GM19351 (cell line): ENCODE results near the gene TRIM73.
"Not testable (repeated sequence)": the region's sequence is repeated elsewhere in the genome, so short reads cannot be mapped to it uniquely, and the experiment has no call there.

ENCODE experiments used
- ATAC-seq: cut with Tn5 transposase; IDR thresholded peaks from one replicate; pipeline ENCODE4 v1.9.1; 2021; ENCODE audit warnings: mild to moderate bottlenecking, moderate library complexity; ENCODE audit not compliant: unreplicated experiment

The TRIM73 gene

GRCh38 chr7:75415428-75415817, 20.0 kb downstream of the TRIM73 start:
- ATAC-seq = not testable (repeated sequence)

- not testable (repeated sequence) for ATAC-seq
Observed at GRCh38 chr7:75415829-75416373, 20.5 kb downstream of the TRIM73 start.

GRCh38 chr7:75416787-75417186, 21.4 kb downstream of the TRIM73 start:
- ATAC-seq = not testable (repeated sequence)

- not testable (repeated sequence) for ATAC-seq
Observed at GRCh38 chr7:75418292-75418858, 22.9 kb downstream of the TRIM73 start.

GRCh38 chr7:75419210-75419609, 23.8 kb downstream of the TRIM73 start:
- ATAC-seq = not testable (repeated sequence)

- not testable (repeated sequence) for ATAC-seq
Observed at GRCh38 chr7:75419693-75420092, 24.3 kb downstream of the TRIM73 start.

- not testable (repeated sequence) for ATAC-seq
Observed at GRCh38 chr7:75420152-75420551, 24.7 kb downstream of the TRIM73 start.

- not testable (repeated sequence) for ATAC-seq
Observed at GRCh38 chr7:75421798-75422710, 26.6 kb downstream of the TRIM73 start.

GRCh38 chr7:75423481-75423880, 28.1 kb downstream of the TRIM73 start:
- ATAC-seq = not testable (repeated sequence)

- not testable (repeated sequence) for ATAC-seq
Observed at GRCh38 chr7:75439000-75439399, 43.6 kb downstream of the TRIM73 start.

GRCh38 chr7:75442101-75442464, 46.7 kb downstream of the TRIM73 start:
- ATAC-seq = peak; percentile 48

GRCh38 chr7:75442465-75443111, 47.2 kb downstream of the TRIM73 start:
- ATAC-seq = peak; percentile 87

- ATAC-seq = not testable (repeated sequence)
Observed at GRCh38 chr7:75449946-75450345, 54.5 kb downstream of the TRIM73 start.

GRCh38 chr7:75452494-75452955, 57.1 kb downstream of the TRIM73 start:
- ATAC-seq = peak; percentile 96
